GM04503 (cell line): ENCODE measurements around the gene GRIA1.
"Not testable (repeated sequence)": the region's sequence is repeated elsewhere in the genome, so short reads cannot be mapped to it uniquely, and the experiment has no call there.

ENCODE experiments used
- DNase-seq: peaks from one replicate; pipeline ENCODE4 v3.0.0-alpha.2; 2012; ENCODE audit warnings: low read depth

The GRIA1 gene

GRCh38 chr5:153831973-153832372, 341.5 kb downstream of the GRIA1 start:
- no peak for DNase-seq

GRCh38 chr5:153835891-153836515, 345.5 kb downstream of the GRIA1 start:
- DNase-seq, result no peak

- DNase-seq, result not testable (repeated sequence)
Measured at GRCh38 chr5:153849303-153850113, 359.0 kb downstream of the GRIA1 start.

GRCh38 chr5:153860195-153860886, 369.9 kb downstream of the GRIA1 start:
- no peak for DNase-seq

GRCh38 chr5:153862906-153863305, 372.4 kb downstream of the GRIA1 start:
- not testable (repeated sequence) for DNase-seq
